Transverse colon (tissue), 4 donors: ENCODE measurements around the gene RAD23B. TPM values are rescaled to one million over a fixed set of nuclear protein-coding genes. Genes with fewer than 3 reads are reported as not detected.
A peak's percentile ranks its signal among the peaks of the same experiment; 100 is the strongest.

Experiments used
- DNase-seq: peaks from one replicate; pipeline ENCODE4 v3.0.0-alpha.2; 2019
- H3K27ac ChIP-seq, 4 donors: fragments of 200-600 bp; sonication (generic); 2 replicates each; pipeline ENCODE4 v1.5.1; 2016 to 2018; ENCODE audit warnings: inconsistent platforms in 4 of 4
- H3K27me3 ChIP-seq: fragments of 200-600 bp; sonication (generic); 2 replicates; pipeline ENCODE4 v1.5.1; 2017; ENCODE audit warnings: inconsistent platforms
- H3K36me3 ChIP-seq, 4 donors: fragments of 200-600 bp; sonication (generic); 2 replicates each; pipeline ENCODE4 v1.5.1; 2017 to 2019; ENCODE audit warnings: inconsistent platforms in 4 of 4
- H3K4me1 ChIP-seq, 4 donors: fragments of 200-600 bp; sonication (generic); 2 replicates each; pipeline ENCODE4 v1.5.1; 2017 to 2020; ENCODE audit warnings: inconsistent platforms in 4 of 4
- H3K4me3 ChIP-seq, 4 donors: fragments of 200-600 bp; sonication (generic); 1 replicate in 1 of 4; 2 replicates in 3 of 4; pipeline versions ENCODE4 v1.5.1 to v1.6.1; 2017 to 2019; ENCODE audit warnings: inconsistent platforms in 4 of 4
- H3K9me3 ChIP-seq, 2 donors: fragments of 200-600 bp; sonication (generic); 2 replicates each; pipeline ENCODE4 v1.5.1; 2017 to 2019; ENCODE audit warnings: inconsistent platforms in 2 of 2
- EP300 ChIP-seq: sonication (generic); formaldehyde crosslinking; IDR thresholded peaks from one replicate; pipeline ENCODE4 v1.6.1; 2017; ENCODE audit warnings: antibody characterized with exemption, low read depth
- POLR2A ChIP-seq: fragments of 450-650 bp; IDR thresholded peaks from one replicate; pipeline ENCODE4 v1.6.1; 2016; ENCODE audit warnings: antibody characterized with exemption, mild to moderate bottlenecking, moderate library complexity
- POLR2AphosphoS5 ChIP-seq, 3 donors: sonication (generic); formaldehyde crosslinking; IDR thresholded peaks; one replicate each; pipeline ENCODE4 v1.6.1; 2016; ENCODE audit warnings: antibody characterized with exemption in 3 of 3
- WGBS, 2 donors: methylation state at CpG; one replicate each; pipeline ENCODE4 v1.1.5; 2018; ENCODE audit warnings: low coverage in 1 of 2; 5-methylcytosine and 5-hydroxymethylcytosine counted together
- in situ Hi-C, 4 donors: fragments of 200-750 bp; cut with MboI; loops; one replicate each; pipeline versions ENCODE4 v1.15.0 to v1.15.1; 2017; ENCODE audit warnings: low sequenced_read_pairs in 3 of 4, low pct_ligation_motif_present in 1 of 4, low pct_unique_long_range_greater_than_20kb in 1 of 4
- intact Hi-C: fragments of 100-400 bp; cut with DNase I; formaldehyde crosslinking; loops from one replicate; pipeline ENCODE4 v1.15.1; 2023; ENCODE audit warnings: low total_unique reads
- total RNA-seq, 4 donors: library from RNA; depleted of rRNA; stranded (reverse); fragments of >200 nt; gene quantifications; one replicate each; pipeline ENCODE4 v1.1.0, GENCODE V29; 2016
- TF ChIP-seq, protein P1 (sequence below), 5 experiments: fragments of 200-600 bp in 3 of 5; fragments of 450-650 bp in 2 of 5; sonication (generic) in 3 of 5; IDR thresholded peaks; 1 replicate in 2 of 5; 2 replicates in 3 of 5; pipeline ENCODE4 v1.5.1; 2016 to 2017; ENCODE audit warnings: antibody characterized with exemption in 5 of 5, inconsistent platforms in 3 of 5, mild to moderate bottlenecking in 2 of 5, moderate library complexity in 1 of 5

The RAD23B gene
- total RNA-seq, 4 donors from 2014 or later: 41.8 to 75.2 (median 54.9) TPM

DNA sequence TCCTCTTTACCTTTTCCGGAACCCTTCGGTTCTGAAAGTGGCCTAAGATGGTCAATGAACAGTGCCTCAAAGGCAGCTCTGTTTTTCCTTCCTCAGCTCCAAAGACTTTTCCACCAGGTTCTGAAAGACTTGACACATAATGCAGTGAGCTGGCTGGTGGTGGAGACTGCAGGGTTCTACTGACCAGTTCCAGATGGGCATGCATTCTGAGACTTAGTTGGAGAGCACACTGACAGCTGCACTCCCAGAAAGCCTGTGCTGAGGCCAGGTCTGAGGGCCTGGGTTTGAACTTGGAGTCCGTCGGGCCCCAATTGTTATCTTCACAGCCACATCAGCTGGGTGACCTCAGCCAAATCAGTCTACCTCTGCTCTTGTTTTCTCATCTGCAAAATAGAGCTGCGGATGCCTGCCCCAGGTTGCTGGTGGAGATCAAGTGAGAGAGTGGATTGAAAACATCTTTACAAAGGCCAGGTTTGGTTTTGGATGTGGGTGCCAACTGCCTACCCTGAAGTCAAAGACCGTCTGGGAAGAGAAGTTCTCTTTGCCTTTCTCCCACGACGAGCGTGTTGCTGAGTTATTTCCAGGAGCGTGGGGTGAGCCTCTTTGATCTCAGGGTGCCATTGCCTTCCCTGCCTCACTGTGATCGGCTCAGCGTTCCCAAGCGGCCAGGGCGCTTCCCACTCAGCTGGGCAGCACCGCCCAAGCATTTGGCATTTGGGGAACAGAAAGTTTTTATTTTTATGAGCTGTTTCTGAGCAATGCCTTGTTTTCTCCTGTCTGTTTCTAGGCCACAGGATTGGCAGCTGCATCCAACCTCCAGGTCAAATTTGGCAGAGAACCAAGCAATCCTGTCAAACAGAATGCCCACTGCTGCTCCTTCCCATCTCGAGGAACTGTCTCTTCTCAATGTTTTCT lies 54.9 kb downstream of the RAD23B start:
- WGBS, 2 donors: 82 to 85% methylated on average over 2 to 16 of the region's 16 CpGs
- no peaks in the 10 kb centered on the region for H3K27me3 ChIP-seq
- H3K27ac ChIP-seq: no peak overlapping the region
- TF ChIP-seq, protein P1, sequence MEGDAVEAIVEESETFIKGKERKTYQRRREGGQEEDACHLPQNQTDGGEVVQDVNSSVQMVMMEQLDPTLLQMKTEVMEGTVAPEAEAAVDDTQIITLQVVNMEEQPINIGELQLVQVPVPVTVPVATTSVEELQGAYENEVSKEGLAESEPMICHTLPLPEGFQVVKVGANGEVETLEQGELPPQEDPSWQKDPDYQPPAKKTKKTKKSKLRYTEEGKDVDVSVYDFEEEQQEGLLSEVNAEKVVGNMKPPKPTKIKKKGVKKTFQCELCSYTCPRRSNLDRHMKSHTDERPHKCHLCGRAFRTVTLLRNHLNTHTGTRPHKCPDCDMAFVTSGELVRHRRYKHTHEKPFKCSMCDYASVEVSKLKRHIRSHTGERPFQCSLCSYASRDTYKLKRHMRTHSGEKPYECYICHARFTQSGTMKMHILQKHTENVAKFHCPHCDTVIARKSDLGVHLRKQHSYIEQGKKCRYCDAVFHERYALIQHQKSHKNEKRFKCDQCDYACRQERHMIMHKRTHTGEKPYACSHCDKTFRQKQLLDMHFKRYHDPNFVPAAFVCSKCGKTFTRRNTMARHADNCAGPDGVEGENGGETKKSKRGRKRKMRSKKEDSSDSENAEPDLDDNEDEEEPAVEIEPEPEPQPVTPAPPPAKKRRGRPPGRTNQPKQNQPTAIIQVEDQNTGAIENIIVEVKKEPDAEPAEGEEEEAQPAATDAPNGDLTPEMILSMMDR (IDR thresholded peaks at IDR 0.05): no peak
- TF ChIP-seq EP300 (no peak), POLR2AphosphoS5 (IDR thresholded peaks at IDR 0.05) (no peak), POLR2A (no peak)
- DNase-seq: no peak
- in situ Hi-C loops: no loop called here
- peaks cover 0 to 4% (median 2%) of the 10 kb centered on the region in 4 donors for H3K36me3 ChIP-seq
- H3K4me1 ChIP-seq: peaks cover 0 to 5% (median 0%) of the 10 kb centered on the region in 4 donors
- no peaks in the 10 kb centered on the region for H3K9me3 ChIP-seq
- H3K4me3 ChIP-seq: no peak overlapping the region
- intact Hi-C loops: no loop called here

DNA sequence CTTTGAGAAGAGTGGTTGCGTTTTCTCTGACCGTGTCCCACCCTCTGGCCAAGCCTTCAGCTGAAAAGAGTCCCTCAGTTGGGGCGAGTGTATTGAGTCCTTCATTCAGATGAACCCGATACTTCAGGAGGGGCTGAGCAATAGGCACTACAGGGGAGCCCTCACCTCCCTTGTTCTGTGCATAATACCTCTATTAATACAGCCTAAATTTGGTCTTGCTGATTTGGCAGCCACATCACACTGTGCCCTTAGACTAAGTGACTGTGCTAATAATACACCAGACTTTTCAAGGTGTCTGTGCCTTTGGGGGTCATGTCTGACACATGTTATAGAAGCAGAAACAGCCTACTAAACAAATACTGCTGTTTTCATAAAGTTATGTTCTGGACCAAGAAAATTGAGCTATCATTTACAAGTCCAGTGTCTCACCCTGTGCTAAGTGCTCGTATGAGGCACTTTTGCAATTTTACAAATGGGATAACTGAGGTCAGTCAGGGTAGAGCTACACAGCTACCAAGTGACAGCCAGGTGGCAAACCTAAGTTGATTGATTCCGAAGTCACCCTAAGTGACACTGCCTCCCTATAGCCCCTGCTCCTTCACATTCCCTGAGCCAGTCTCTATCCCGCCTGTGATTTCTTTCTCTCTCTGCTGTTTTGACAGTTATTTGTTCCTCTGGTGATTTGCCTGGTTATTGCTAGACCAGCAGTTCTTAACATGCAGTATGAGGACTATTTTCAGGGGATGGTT lies 56.0 kb downstream of the RAD23B start:
- in situ Hi-C loops: no loop called here
- Histone ChIP-seq H3K4me3 (no peak overlapping the region), H3K4me1 (peaks cover 0 to 5% (median 0%) of the 10 kb centered on the region in 4 donors), H3K36me3 (no peaks in the 10 kb centered on the region), H3K27me3 (no peaks in the 10 kb centered on the region), H3K27ac (no peak overlapping the region), H3K9me3 (no peaks in the 10 kb centered on the region)
- TF ChIP-seq, protein P1 (IDR thresholded peaks at IDR 0.05): no peak
- TF ChIP-seq EP300 (no peak), POLR2A (no peak), POLR2AphosphoS5 (IDR thresholded peaks at IDR 0.05) (no peak)
- no peak for DNase-seq
- intact Hi-C loops: no loop called here
- WGBS, 2 donors: 94% methylated on average over 7 of the region's 7 CpGs; no CpG with 5 or more reads in 1 of the 2 donors

DNA sequence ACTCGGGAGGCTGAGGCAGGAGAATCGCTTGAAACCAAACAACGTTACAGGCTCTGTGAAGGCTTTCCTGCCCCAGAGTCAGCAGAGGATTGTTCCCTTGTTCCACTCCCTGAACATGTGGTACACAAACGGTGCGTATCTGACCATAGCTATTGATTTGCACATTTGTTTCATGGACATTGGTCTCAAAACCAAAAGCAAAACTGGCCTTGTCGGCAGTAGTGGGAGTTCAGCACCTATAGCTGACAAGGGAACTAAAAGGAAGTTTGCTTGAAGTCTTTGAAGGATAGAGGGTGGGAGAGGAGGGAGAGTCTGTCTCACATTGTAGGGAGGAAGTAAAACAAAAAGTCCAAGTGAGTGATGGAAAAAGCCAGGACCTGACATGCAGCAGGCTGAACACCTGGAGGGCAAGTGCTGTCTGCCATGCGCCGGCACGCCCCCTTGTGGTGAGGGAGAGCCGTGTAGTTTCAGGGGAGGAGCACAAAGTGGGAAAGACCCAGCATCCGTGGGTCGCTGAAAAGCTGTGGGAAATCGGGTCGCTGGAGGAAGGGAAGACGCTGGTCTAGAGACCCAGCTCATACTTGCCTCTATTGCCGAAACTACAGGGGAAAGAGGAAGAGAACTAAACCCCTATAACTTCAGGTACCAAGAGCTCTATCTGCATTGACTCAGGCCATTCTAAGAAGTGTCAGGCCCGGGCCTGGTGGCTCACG lies 58.0 kb downstream of the RAD23B start:
- H3K36me3 ChIP-seq: no peaks in the 10 kb centered on the region
- TF ChIP-seq EP300 (no peak), POLR2AphosphoS5 (IDR thresholded peaks at IDR 0.05) (peak in 2 of 3 donors; percentile 16 to 29)
- TF ChIP-seq, protein P1 (IDR thresholded peaks at IDR 0.05): peak; percentile 88 to 92 (median 90)
- WGBS, 2 donors: 19 to 40% methylated on average over 14 to 18 of the region's 18 CpGs
- peaks cover 0 to 5% (median 0%) of the 10 kb centered on the region in 4 donors for H3K4me1 ChIP-seq
- H3K9me3 ChIP-seq: no peaks in the 10 kb centered on the region
- intact Hi-C loops (loop anchor here (10.0 kb wide), 1 partner anchor 96 kb away; no protein-coding TSS in a partner anchor), in situ Hi-C loops (loop anchor here in 1 of 4 donors (10.0 kb wide), 1 partner anchor 106 kb away; no protein-coding TSS in a partner anchor)
- no peak overlapping the region for H3K4me3 ChIP-seq
- no peak overlapping the region for H3K27ac ChIP-seq
- H3K27me3 ChIP-seq: no peaks in the 10 kb centered on the region
- peak; percentile 86 for DNase-seq
